Measurements from ENCODE around the gene MAS1. TPM values are rescaled to one million over a fixed set of nuclear protein-coding genes. Genes with fewer than 3 reads are reported as not detected.

MAS1 gene
- under 0.01 TPM in 1 of 2 replicates, not detected in the other for total RNA-seq

DNA sequence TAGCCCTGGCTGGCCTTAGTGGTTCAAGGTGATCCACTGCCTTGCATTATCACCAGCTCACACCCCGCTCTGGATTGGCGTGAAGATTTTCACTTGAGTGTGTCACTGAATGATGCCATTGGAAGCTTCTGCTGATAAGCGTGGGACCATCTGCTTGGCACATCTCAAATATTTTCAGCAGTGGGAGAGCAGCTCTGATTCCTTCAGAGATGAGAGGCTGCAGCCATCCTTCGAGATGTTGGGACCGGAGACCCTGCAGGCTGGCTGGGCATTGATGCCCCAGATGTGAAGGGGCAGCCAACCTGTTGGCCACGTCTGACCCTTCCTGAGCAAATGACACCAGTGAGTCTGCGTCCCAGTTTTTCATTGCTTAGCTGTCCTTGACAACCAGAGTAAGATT is at the start of gene MAS1:
Gene MAS1, plus strand, starts transcription at position 197 of the 400 bp plus-strand sequence. CDS start 15,968 bp downstream, outside the sequence.

Other genes with a start within 250 kb of the MAS1 start
- gene SOD2, start 197.7 kb upstream of the MAS1 start, total RNA-seq, result 902 and 4,346 TPM in 2 replicates
- 104 and 136 TPM in 2 replicates for gene WTAP, start 163.5 kb upstream of the MAS1 start, total RNA-seq
- gene ACAT2, start 128.9 kb upstream of the MAS1 start, total RNA-seq, result 41.0 and 57.5 TPM in 2 replicates
- gene TCP1, start 101.4 kb upstream of the MAS1 start, total RNA-seq, result 228 and 331 TPM in 2 replicates
- gene MRPL18, start 100.5 kb upstream of the MAS1 start, total RNA-seq, result 65.3 and 66.8 TPM in 2 replicates
- 0.28 TPM in 1 of 2 replicates, not detected in the other for gene PNLDC1, start 90.7 kb upstream of the MAS1 start, total RNA-seq
- 306 and 322 TPM in 2 replicates for gene IGF2R, start 78.1 kb downstream of the MAS1 start, total RNA-seq
- gene SLC22A1, start 230.8 kb downstream of the MAS1 start, total RNA-seq, result 0.89 and 1.4 TPM in 2 replicates